Measurements from ENCODE around the gene RTL10. TPM values are rescaled to one million over a fixed set of nuclear protein-coding genes. Genes with fewer than 3 reads are reported as not detected.

Gene RTL10
- total and polyA plus RNA-seq, 2 of the 13 experiments (the other 11 are each of a cell fraction or from before 2014, with no cell fraction given), result 14.1 to 15.8 TPM

- no TSS peak for BruUV-seq (replicated peaks)
- DNase-seq (ENCODE audit: low spot score) (no peak), ATAC-seq (no peak), FAIRE-seq (no peak)
- Histone ChIP-seq H2AFZ (ENCODE audit: low read length) (no peak overlapping the region), H3K79me2 (ENCODE audit: insufficient read depth, low read length) (no peaks in the 10 kb centered on the region), H3K4me3 (replicated peaks in 1 of 3; ENCODE audit: insufficient read depth in 1 of 3, low read depth in 2 of 3, low read length in 3 of 3) (no peak overlapping the region), H3K27ac (ENCODE audit: extremely low read length, insufficient read depth, low read length) (peak overlapping the region; percentile 27), H4K20me1 (ENCODE audit: insufficient read depth, low read length) (no peaks in the 10 kb centered on the region), H3K4me1 (ENCODE audit: insufficient read depth, low read length) (peaks cover 42% of the 10 kb centered on the region), H3K36me3 (replicated peaks in 1 of 2; ENCODE audit: control insufficient read depth in 1 of 2, insufficient read depth in 2 of 2, low read length in 2 of 2) (peaks cover 6 to 15% of the 10 kb centered on the region in 2 experiments; a peak in 3 of 5 replicates), H3K9ac (ENCODE audit: insufficient read depth, low read depth, low read length) (no peak overlapping the region), H3K27me3 (ENCODE audit: control insufficient read depth in 1 of 2, insufficient read depth in 2 of 2, low read length in 2 of 2) (no peaks in the 10 kb centered on the region), H3K9me3 (ENCODE audit: low read length) (no peaks in the 10 kb centered on the region), H3K4me2 (ENCODE audit: low read depth, low read length) (no peak overlapping the region)
- 100% methylated on average over 4 of the region's 15 CpGs for WGBS (ENCODE audit: low lambda C conversion rate)
- no peak for TF ChIP-seq ZBTB40 (IDR thresholded peaks at IDR 0.05)
- no peak for TF ChIP-seq ZBTB40 (CRISPR knock-in tag; IDR thresholded peaks at IDR 0.05)
- TF ChIP-seq ZNF768 (CRISPR knock-in tag; IDR thresholded peaks at IDR 0.05), result peak; percentile 13; the same call in 1 of the 2 replicates
- intact Hi-C loops (cut with micrococcal nuclease; ENCODE audit: unreplicated experiment) (loop anchor here (5.0 kb wide), 1 partner anchor 71 kb away; no protein-coding TSS in a partner anchor), in situ Hi-C loops (cut with HindIII; ENCODE audit: extremely low pct_ligation_motif_present, low pct_unique_long_range_greater_than_20kb) (no loop called here)
- ChIA-PET CTCF (ENCODE audit: low intra/inter-chr PET ratio, low total read pairs) (no interaction called here), POLR2A (no interaction called here)
These were observed 38.7 kb upstream of the RTL10 start for GRCh38 chr22:19893363-19893762.

Data from HepG2 (cell line).